Thyroid gland (tissue), 4 donors: ENCODE data around the gene GALNT17. TPM values are rescaled to one million over a fixed set of nuclear protein-coding genes. Genes with fewer than 3 reads are reported as not detected.

Source experiments
- DNase-seq, 2 donors: peaks; one replicate each; pipeline ENCODE4 v3.0.0-alpha.2; 2019
- H3K27ac ChIP-seq, 3 donors: fragments of 200-600 bp; sonication (generic); 1 replicate in 2 of 3; 2 replicates in 1 of 3; pipeline ENCODE4 v1.5.1; 2016 to 2019; ENCODE audit warnings: mild to moderate bottlenecking in 1 of 3, moderate library complexity in 1 of 3
- H3K27me3 ChIP-seq: fragments of 200-600 bp; sonication (generic); one replicate; pipeline ENCODE4 v1.5.1; 2019
- H3K36me3 ChIP-seq, 2 donors: fragments of 200-600 bp; sonication (generic); one replicate each; pipeline ENCODE4 v1.5.1; 2016 to 2019
- H3K4me1 ChIP-seq, 2 donors: fragments of 200-600 bp; sonication (generic); one replicate each; pipeline ENCODE4 v1.5.1; 2017 to 2019
- H3K4me3 ChIP-seq, 3 donors: fragments of 200-600 bp; sonication (generic); replicated peaks in 1 of 3; 1 replicate in 2 of 3; 2 replicates in 1 of 3; pipeline ENCODE4 v1.5.1; 2016; ENCODE audit warnings: mild to moderate bottlenecking in 1 of 3
- H3K9me3 ChIP-seq: fragments of 200-600 bp; sonication (generic); one replicate; pipeline ENCODE4 v1.5.1; 2017
- POLR2A ChIP-seq, 2 donors: fragments of 450-650 bp; IDR thresholded peaks; one replicate each; pipeline ENCODE4 v1.6.1; 2017; ENCODE audit warnings: antibody characterized with exemption in 2 of 2, mild to moderate bottlenecking in 2 of 2, moderate library complexity in 1 of 2
- WGBS, 2 donors: methylation state at CpG; one replicate each; pipeline ENCODE4 v1.1.5; 2017; 5-methylcytosine and 5-hydroxymethylcytosine counted together
- intact Hi-C: fragments of 100-400 bp; cut with DNase I; formaldehyde crosslinking; loops from one replicate; pipeline ENCODE4 v1.15.1; 2023
- total RNA-seq, 4 donors: library from RNA; depleted of rRNA; stranded (reverse); fragments of >200 nt; gene quantifications; one replicate each; pipeline ENCODE4 v1.2.3, GENCODE V29; 2016
- TF ChIP-seq, protein P1 (sequence below), 6 experiments: fragments of 200-600 bp in 3 of 6; fragments of 450-650 bp in 3 of 6; sonication (generic) in 3 of 6; IDR thresholded peaks; one replicate each; pipeline ENCODE4 v1.5.1; 2016 to 2019; ENCODE audit warnings: antibody characterized with exemption in 6 of 6, mild to moderate bottlenecking in 2 of 6, inconsistent platforms in 1 of 6, moderate library complexity in 1 of 6

GALNT17 gene
- total RNA-seq, 4 donors from 2014 or later = 5.8 to 63.8 (median 37.1) TPM

DNA sequence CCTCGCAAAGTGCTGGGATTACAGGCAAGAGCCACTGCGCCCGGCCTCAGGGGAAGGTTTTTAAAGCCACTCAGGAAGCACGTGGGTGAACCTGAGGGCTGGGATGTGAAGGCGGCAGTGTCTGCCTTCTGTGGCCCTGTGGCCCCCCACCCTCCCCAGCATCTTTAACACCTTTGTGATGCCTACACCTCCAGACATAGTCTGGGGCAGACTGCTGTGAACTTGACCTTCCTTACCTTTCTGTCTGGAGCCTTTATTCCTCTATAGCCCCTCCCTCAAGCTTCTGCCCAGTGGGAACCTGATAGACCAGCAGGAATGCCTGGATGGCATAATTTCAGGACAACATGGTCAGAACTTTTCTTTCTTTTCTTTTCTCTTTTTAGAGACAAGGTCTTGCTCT lies 550.2 kb downstream of the GALNT17 start:
- Histone ChIP-seq H3K9me3 (no peaks in the 10 kb centered on the region), H3K27ac (no peak overlapping the region), H3K4me1 (no peaks in the 10 kb centered on the region), H3K4me3 (no peak overlapping the region), H3K36me3 (no peaks in the 10 kb centered on the region), H3K27me3 (no peaks in the 10 kb centered on the region)
- no peak for DNase-seq
- intact Hi-C loops = no loop called here
- TF ChIP-seq, protein P1, sequence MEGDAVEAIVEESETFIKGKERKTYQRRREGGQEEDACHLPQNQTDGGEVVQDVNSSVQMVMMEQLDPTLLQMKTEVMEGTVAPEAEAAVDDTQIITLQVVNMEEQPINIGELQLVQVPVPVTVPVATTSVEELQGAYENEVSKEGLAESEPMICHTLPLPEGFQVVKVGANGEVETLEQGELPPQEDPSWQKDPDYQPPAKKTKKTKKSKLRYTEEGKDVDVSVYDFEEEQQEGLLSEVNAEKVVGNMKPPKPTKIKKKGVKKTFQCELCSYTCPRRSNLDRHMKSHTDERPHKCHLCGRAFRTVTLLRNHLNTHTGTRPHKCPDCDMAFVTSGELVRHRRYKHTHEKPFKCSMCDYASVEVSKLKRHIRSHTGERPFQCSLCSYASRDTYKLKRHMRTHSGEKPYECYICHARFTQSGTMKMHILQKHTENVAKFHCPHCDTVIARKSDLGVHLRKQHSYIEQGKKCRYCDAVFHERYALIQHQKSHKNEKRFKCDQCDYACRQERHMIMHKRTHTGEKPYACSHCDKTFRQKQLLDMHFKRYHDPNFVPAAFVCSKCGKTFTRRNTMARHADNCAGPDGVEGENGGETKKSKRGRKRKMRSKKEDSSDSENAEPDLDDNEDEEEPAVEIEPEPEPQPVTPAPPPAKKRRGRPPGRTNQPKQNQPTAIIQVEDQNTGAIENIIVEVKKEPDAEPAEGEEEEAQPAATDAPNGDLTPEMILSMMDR (IDR thresholded peaks at IDR 0.05) = no peak
- TF ChIP-seq POLR2A (IDR thresholded peaks at IDR 0.05) = no peak
- 89 to 93% methylated on average over 5 of the region's 5 CpGs for WGBS, 2 donors

DNA sequence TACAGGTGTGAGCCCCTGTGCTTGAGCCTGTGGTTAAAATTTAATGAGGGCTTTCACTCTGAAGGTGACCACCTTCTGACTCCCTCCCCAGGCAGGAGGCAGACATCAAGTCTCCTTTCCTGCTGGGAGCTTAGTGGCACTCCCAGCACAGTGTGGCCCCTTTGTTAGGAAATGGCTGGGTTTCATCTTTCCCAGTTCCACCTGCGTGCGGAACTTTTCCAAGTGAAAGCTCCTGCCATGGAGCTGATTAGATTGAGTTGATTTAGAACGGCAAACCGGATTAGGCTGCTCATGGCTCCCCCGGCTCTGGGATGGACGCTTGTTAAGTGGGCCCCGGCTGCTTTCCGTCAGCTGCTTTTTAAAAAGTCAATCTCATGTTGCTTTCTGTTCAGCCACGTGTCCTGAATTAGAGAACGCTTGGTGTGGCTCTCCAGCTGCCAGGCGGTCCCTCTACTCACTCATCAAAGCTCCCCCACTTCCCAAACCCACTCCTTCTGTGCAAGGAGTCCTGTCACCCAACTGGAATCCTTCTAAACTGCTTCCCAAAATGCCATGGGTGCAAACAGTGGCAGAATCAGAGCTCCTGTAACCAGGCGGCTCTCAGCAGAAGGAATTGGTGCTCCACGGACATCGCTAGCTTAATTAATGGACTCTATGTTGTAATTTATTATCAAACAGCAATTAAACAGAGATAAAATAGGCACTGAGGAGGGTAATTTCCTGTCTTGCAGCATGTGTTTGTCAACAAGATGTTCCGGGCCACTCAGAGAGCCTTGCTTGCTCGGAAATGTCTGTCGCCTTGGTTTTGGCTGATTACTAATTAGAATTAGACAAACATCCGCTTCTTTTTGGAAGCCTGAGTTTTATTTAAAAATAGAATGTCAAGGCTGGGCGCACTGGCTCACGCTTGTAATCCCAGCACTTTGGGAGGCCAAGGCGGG lies 551.2 kb downstream of the GALNT17 start:
- WGBS, 2 donors = 66 to 75% methylated on average over 20 to 21 of the region's 21 CpGs
- H3K4me1 ChIP-seq = no peaks in the 10 kb centered on the region
- no peak overlapping the region for H3K4me3 ChIP-seq
- H3K36me3 ChIP-seq = no peaks in the 10 kb centered on the region
- TF ChIP-seq, protein P1 (IDR thresholded peaks at IDR 0.05) = no peak
- TF ChIP-seq POLR2A (IDR thresholded peaks at IDR 0.05) = no peak
- no peaks in the 10 kb centered on the region for H3K9me3 ChIP-seq
- H3K27ac ChIP-seq = no peak overlapping the region
- H3K27me3 ChIP-seq = no peaks in the 10 kb centered on the region
- peak; percentile 27 to 40 for DNase-seq
- intact Hi-C loops = no loop called here

DNA sequence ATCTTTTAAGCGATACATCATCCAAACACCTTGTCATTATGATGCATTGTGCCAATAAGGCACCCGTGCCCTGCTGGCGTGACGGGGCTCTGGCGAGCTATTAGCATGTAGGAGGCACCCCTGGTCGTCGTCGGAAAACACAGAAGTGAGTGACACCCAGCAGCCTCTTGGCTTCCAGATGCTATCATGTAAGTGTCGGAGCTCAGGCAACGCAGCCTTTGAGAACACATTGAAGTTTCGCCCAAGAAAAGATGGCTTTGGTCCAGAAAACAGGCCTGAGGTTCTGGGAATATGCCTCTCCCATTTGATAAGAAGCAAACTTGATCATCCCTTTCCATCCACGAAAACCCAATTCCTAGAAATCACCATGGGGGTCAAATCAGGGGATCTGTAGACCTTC lies 555.3 kb downstream of the GALNT17 start:
- no peak for DNase-seq
- no peaks in the 10 kb centered on the region for H3K36me3 ChIP-seq
- intact Hi-C loops = no loop called here
- no peak overlapping the region for H3K27ac ChIP-seq
- no peaks in the 10 kb centered on the region for H3K4me1 ChIP-seq
- TF ChIP-seq, protein P1 (IDR thresholded peaks at IDR 0.05) = no peak
- no peak for TF ChIP-seq POLR2A (IDR thresholded peaks at IDR 0.05)
- H3K4me3 ChIP-seq = no peak overlapping the region
- no peaks in the 10 kb centered on the region for H3K27me3 ChIP-seq
- 81 to 90% methylated on average over 12 of the region's 12 CpGs for WGBS, 2 donors
- H3K9me3 ChIP-seq = no peaks in the 10 kb centered on the region

DNA sequence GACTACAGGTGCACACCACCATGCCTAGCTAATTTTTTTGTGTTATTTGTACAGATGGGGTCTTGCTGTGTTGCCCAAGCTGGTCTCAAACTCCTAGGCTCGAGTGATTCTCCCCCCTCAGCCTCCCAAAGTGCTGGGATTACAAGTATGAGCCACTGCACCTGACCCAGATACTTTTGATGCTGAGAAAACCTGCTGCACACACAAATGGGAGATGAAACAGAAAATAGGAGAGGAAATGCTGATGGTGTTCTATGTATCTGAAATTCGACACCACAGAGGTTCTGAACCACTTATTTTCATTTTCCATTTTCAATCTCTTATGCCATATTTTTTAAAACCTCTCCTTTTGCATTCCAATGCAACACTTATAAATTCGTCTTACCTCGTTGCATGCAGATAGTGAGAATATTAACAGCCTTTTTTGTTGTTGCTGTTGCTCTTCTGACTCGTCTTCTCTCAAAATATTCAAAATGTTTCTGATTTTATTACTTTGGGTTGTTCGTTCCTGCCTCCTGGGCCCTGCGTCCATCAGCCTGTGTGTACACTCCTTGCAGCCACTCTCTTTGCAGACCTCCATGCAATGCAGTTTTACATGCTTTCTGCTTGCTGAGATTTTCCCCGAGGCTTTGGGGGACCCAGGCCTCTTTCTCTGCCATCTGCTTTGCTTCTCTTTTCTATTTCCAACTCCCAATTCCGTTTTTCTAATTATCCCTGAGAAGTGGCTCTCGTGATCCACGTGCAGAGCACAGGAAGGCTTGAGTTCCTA lies 556.1 kb downstream of the GALNT17 start:
- H3K27me3 ChIP-seq = no peaks in the 10 kb centered on the region
- H3K27ac ChIP-seq = no peak overlapping the region
- DNase-seq = no peak
- H3K4me1 ChIP-seq = no peaks in the 10 kb centered on the region
- intact Hi-C loops = no loop called here
- TF ChIP-seq, protein P1 (IDR thresholded peaks at IDR 0.05) = no peak
- TF ChIP-seq POLR2A (IDR thresholded peaks at IDR 0.05) = no peak
- no peaks in the 10 kb centered on the region for H3K9me3 ChIP-seq
- WGBS, 2 donors = 76 to 78% methylated on average over 11 of the region's 11 CpGs
- no peak overlapping the region for H3K4me3 ChIP-seq
- H3K36me3 ChIP-seq = no peaks in the 10 kb centered on the region

DNA sequence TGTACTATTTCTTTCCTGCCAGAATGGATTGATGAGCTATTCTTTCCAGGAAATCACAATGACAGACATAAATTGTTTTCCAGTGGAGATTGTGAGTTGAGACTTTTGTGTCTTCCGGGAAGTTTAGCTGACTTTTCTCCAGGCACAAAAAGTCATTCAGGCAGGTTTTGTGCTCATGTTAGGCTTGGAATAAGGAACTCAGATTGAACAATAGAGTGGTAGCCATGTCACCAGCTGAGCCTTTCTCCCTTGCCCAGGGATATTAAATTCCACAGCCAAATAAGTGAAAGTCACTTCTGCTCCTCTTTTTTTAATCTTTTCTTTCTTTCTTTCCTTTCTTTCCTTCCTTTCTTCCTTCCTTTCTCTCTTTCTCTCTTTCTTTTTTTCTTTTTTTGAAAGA lies 559.6 kb downstream of the GALNT17 start:
- Histone ChIP-seq H3K27ac (no peak overlapping the region), H3K4me1 (no peaks in the 10 kb centered on the region), H3K9me3 (no peaks in the 10 kb centered on the region), H3K27me3 (no peaks in the 10 kb centered on the region), H3K36me3 (no peaks in the 10 kb centered on the region), H3K4me3 (no peak overlapping the region)
- WGBS, 2 donors = 55 to 78% methylated on average over 1 of the region's 1 CpG
- intact Hi-C loops = no loop called here
- DNase-seq = no peak
- no peak for TF ChIP-seq POLR2A (IDR thresholded peaks at IDR 0.05)
- TF ChIP-seq, protein P1 (IDR thresholded peaks at IDR 0.05) = no peak
